Osteocyte (in vitro differentiated cells): ENCODE results near the gene SYPL2. TPM values are rescaled to one million over a fixed set of nuclear protein-coding genes. Genes with fewer than 3 reads are reported as not detected.

Source experiments
- DNase-seq: peaks from one replicate; pipeline ENCODE4 v3.0.0; 2021; ENCODE audit warnings: mixed read lengths; ENCODE audit not compliant: unreplicated experiment; ENCODE audit errors: extremely low spot score
- H3K27ac Mint-ChIP-seq: one replicate; pipeline ENCODE4 v1.8.0; 2021; ENCODE audit warnings: mild to moderate bottlenecking, mixed read lengths; ENCODE audit not compliant: unreplicated experiment
- H3K27me3 Mint-ChIP-seq: one replicate; pipeline ENCODE4 v1.8.0; 2021; ENCODE audit warnings: mixed read lengths; ENCODE audit not compliant: unreplicated experiment
- H3K36me3 Mint-ChIP-seq: one replicate; pipeline ENCODE4 v1.8.0; 2021; ENCODE audit warnings: mixed read lengths; ENCODE audit not compliant: unreplicated experiment
- H3K4me1 Mint-ChIP-seq: one replicate; pipeline ENCODE4 v1.8.0; 2021; ENCODE audit warnings: mixed read lengths; ENCODE audit not compliant: unreplicated experiment
- H3K4me3 Mint-ChIP-seq: one replicate; pipeline ENCODE4 v1.8.0; 2021; ENCODE audit warnings: mild to moderate bottlenecking, moderate library complexity, mixed read lengths; ENCODE audit not compliant: unreplicated experiment
- H3K9me3 Mint-ChIP-seq: one replicate; pipeline ENCODE4 v1.8.0; 2021; ENCODE audit warnings: mixed read lengths; ENCODE audit not compliant: unreplicated experiment
- total RNA-seq: library from RNA; stranded (reverse); gene quantifications from 2 replicates; pipeline ENCODE4 v1.2.1, GENCODE V29; 2021
- TF ChIP-seq, protein P1 (sequence below): fragments of 200-600 bp; sonication (generic); IDR thresholded peaks from 2 replicates; pipeline ENCODE4 v1.5.0; 2021; ENCODE audit warnings: antibody characterized with exemption, mild to moderate bottlenecking, moderate library complexity

Gene SYPL2
- total RNA-seq, 1 donor from 2014 or later: 0.59 TPM

- Mint-ChIP-seq H3K9me3 (no peaks in the 10 kb centered on the region), H3K36me3 (no peaks in the 10 kb centered on the region), H3K4me1 (peaks cover 4% of the 10 kb centered on the region), H3K27ac (no peak overlapping the region), H3K4me3 (no peak overlapping the region), H3K27me3 (peaks cover 42% of the 10 kb centered on the region)
- TF ChIP-seq, protein P1, sequence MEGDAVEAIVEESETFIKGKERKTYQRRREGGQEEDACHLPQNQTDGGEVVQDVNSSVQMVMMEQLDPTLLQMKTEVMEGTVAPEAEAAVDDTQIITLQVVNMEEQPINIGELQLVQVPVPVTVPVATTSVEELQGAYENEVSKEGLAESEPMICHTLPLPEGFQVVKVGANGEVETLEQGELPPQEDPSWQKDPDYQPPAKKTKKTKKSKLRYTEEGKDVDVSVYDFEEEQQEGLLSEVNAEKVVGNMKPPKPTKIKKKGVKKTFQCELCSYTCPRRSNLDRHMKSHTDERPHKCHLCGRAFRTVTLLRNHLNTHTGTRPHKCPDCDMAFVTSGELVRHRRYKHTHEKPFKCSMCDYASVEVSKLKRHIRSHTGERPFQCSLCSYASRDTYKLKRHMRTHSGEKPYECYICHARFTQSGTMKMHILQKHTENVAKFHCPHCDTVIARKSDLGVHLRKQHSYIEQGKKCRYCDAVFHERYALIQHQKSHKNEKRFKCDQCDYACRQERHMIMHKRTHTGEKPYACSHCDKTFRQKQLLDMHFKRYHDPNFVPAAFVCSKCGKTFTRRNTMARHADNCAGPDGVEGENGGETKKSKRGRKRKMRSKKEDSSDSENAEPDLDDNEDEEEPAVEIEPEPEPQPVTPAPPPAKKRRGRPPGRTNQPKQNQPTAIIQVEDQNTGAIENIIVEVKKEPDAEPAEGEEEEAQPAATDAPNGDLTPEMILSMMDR: no peak
- DNase-seq: no peak
These were observed 55.7 kb downstream of the SYPL2 start for GRCh38 chr1:109522026-109522425.

GRCh38 chr1:109523706-109524105 lies 57.4 kb downstream of the SYPL2 start:
- H3K27me3 Mint-ChIP-seq: peaks cover 42% of the 10 kb centered on the region
- H3K4me1 Mint-ChIP-seq: peaks cover under 1% of the 10 kb centered on the region
- H3K9me3 Mint-ChIP-seq: no peaks in the 10 kb centered on the region
- no peaks in the 10 kb centered on the region for H3K36me3 Mint-ChIP-seq
- TF ChIP-seq, protein P1: no peak
- H3K4me3 Mint-ChIP-seq: no peak overlapping the region
- H3K27ac Mint-ChIP-seq: no peak overlapping the region
- no peak for DNase-seq

DNA sequence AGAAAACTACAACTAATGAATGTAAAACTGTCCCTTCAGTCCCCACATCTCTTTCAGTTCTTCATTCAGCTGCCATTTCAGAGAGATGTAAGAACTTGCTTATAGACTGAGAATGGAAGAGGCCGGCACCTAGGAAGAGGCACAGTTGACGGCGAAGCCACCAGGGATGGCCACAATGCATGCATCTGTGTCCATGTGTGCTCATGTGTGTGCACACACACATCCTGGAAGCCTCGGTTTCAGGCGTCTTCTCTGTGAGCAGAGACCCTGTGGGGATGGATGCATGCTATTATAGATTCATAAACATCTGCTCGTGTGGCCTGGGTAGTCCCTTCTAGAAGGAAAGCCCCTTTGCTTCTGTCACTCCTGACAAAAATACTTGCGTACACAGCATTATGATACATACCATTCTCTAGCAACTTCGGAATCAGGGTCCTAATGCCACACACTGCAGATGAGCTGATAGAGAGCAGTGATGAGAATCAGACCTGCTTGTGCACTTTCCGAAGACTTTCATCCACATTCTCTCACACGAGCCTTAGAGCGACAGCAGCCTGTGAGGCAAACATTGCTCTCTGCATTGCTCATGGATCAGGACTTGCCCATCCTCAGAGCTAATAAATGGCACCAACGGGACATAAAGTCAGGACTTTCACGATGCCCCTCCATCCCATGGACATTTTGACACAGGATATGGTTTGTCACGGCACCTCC lies 60.9 kb downstream of the SYPL2 start:
- TF ChIP-seq, protein P1: no peak
- no peak for DNase-seq
- Mint-ChIP-seq H3K9me3 (no peaks in the 10 kb centered on the region), H3K4me3 (no peak overlapping the region), H3K4me1 (peaks cover 33% of the 10 kb centered on the region), H3K27me3 (peaks cover 24% of the 10 kb centered on the region), H3K27ac (no peak overlapping the region), H3K36me3 (no peaks in the 10 kb centered on the region)

- no peak overlapping the region for H3K27ac Mint-ChIP-seq
- H3K4me3 Mint-ChIP-seq: no peak overlapping the region
- H3K9me3 Mint-ChIP-seq: no peaks in the 10 kb centered on the region
- H3K36me3 Mint-ChIP-seq: no peaks in the 10 kb centered on the region
- peaks cover 16% of the 10 kb centered on the region for H3K27me3 Mint-ChIP-seq
- TF ChIP-seq, protein P1: no peak
- no peak for DNase-seq
- peaks cover 38% of the 10 kb centered on the region for H3K4me1 Mint-ChIP-seq
These were observed 61.7 kb downstream of the SYPL2 start for GRCh38 chr1:109527846-109528695.

DNA sequence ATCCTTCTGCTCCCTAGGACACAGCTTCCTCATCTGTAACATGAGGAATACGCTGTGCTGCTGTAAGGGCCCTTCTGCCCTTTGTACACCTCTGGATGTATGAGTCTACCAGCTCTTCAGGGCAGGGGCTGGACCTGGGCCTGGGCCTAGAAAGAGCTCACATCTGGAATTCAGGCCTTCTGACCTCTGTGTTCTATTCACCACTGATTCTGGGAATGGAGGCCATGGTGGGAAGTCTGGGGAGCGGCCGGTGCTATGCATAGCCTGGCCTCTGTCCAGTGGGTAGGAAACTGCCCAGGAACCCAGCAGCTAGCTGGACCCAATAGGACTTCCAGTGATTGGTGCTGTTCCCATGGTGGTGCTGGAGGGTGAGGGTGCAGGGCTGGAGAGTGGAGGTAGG lies 62.4 kb downstream of the SYPL2 start:
- DNase-seq: no peak
- Mint-ChIP-seq H3K9me3 (no peaks in the 10 kb centered on the region), H3K4me1 (peaks cover 38% of the 10 kb centered on the region), H3K27ac (no peak overlapping the region), H3K4me3 (no peak overlapping the region), H3K27me3 (peaks cover 14% of the 10 kb centered on the region), H3K36me3 (no peaks in the 10 kb centered on the region)
- TF ChIP-seq, protein P1: no peak
